ENCODE results near the gene DGKG. TPM values are rescaled to one million over a fixed set of nuclear protein-coding genes. Genes with fewer than 3 reads are reported as not detected.

The DGKG gene
- polyA plus RNA-seq, 1 donor (not counting 4 experiments of a cell fraction or from before 2014, with no cell fraction given) = 0.22 TPM

- Histone ChIP-seq H3K27ac (ENCODE audit: control insufficient read depth, insufficient read depth, low read length) (no peak overlapping the region), H3K9ac (ENCODE audit: control insufficient read depth, extremely low read depth, insufficient read depth, low read length) (no peak overlapping the region), H3K4me3 (ENCODE audit: control insufficient read depth in 2 of 3, extremely low read depth in 1 of 3, insufficient read depth in 2 of 3, low read depth in 1 of 3, low read length in 3 of 3) (no peak overlapping the region), H3K36me3 (ENCODE audit: control insufficient read depth in 2 of 2, extremely low read depth in 1 of 2, insufficient read depth in 2 of 2, low read length in 2 of 2) (no peaks in the 10 kb centered on the region), H2AFZ (ENCODE audit: control insufficient read depth, low read length) (no peak overlapping the region), H4K20me1 (ENCODE audit: control insufficient read depth, extremely low read depth, insufficient read depth, low read length) (no peaks in the 10 kb centered on the region), H3K9me1 (ENCODE audit: control insufficient read depth, extremely low read depth, insufficient read depth, low read length) (no peaks in the 10 kb centered on the region), H3K27me3 (ENCODE audit: control insufficient read depth, extremely low read depth, insufficient read depth, low read length) (no peaks in the 10 kb centered on the region), H3K79me2 (ENCODE audit: control insufficient read depth, insufficient read depth, low read length) (no peaks in the 10 kb centered on the region), H3K9me3 (ENCODE audit: control insufficient read depth, low read depth, low read length) (no peaks in the 10 kb centered on the region), H3K4me1 (ENCODE audit: control insufficient read depth, extremely low read depth, insufficient read depth, low read length) (no peaks in the 10 kb centered on the region), H3K4me2 (ENCODE audit: control insufficient read depth, extremely low read depth, insufficient read depth, low read depth, low read length) (no peak overlapping the region)
- TF ChIP-seq EZH2 (IDR thresholded peaks at IDR 0.05; ENCODE audit: low read length) (no peak), CTCF (optimal IDR thresholded peaks at IDR 0.05 in 1 of 3, IDR thresholded peaks at IDR 0.05 in 1 of 3, conservative IDR thresholded peaks at IDR 0.05 in 1 of 3; ENCODE audit: extremely low read depth in 1 of 3, insufficient read depth in 2 of 3, low read length in 3 of 3) (no peak)
- FAIRE-seq (no peak), DNase-seq (ENCODE audit: low read depth, low spot score) (no peak)
- dilution Hi-C loops (cut with MboI; ENCODE audit: extremely low pct_ligation_motif_present, low sequenced_read_pairs) = no loop called here
Measured at GRCh38 chr3:186394566-186395217, 32.7 kb upstream of the DGKG start.

DNA sequence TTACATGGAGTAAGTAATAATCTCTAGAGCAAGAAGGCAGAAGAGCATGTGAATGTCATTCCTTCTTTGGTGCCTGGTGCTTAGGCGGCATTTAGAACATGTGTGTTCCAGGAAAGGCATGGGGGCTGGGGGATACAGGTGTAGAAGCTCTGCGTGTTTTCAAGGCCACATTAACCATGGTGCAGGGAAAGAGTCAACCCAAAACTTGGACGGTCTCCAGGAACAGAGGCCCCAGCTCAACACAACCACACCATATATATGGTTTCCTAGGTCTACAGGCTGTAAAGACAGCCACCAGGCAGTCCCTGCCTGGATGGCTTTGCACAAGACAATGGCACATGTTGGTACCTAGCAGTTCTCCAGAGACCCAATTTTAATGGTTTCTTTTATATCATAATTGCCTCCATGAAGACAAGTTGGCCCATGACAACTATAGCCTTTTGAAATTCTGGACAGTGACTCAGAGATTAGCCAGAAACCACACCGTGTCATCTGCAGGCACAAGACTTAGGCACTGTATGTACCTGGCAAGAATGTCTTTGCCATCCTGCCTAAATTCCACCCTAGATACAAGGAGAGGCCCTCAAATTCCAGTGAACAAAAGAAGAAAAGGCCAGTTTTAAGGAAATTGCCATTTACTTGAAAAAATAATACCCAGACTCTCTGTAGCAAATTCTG is 25.0 kb upstream of the DGKG start:
- peaks cover 9% of the 10 kb centered on the region for H3K4me1 ChIP-seq (ENCODE audit: control insufficient read depth, extremely low read depth, insufficient read depth, low read length)
- H3K4me2 ChIP-seq (ENCODE audit: control insufficient read depth, extremely low read depth, insufficient read depth, low read depth, low read length) = no peak overlapping the region
- H3K4me3 ChIP-seq (ENCODE audit: control insufficient read depth in 2 of 3, extremely low read depth in 1 of 3, insufficient read depth in 2 of 3, low read depth in 1 of 3, low read length in 3 of 3) = no peak overlapping the region
- H3K27ac ChIP-seq (ENCODE audit: control insufficient read depth, insufficient read depth, low read length) = no peak overlapping the region
- no peaks in the 10 kb centered on the region for H3K9me1 ChIP-seq (ENCODE audit: control insufficient read depth, extremely low read depth, insufficient read depth, low read length)
- dilution Hi-C loops (cut with MboI; ENCODE audit: extremely low pct_ligation_motif_present, low sequenced_read_pairs) = no loop called here
- no peak overlapping the region for H2AFZ ChIP-seq (ENCODE audit: control insufficient read depth, low read length)
- no peaks in the 10 kb centered on the region for H3K27me3 ChIP-seq (ENCODE audit: control insufficient read depth, extremely low read depth, insufficient read depth, low read length)
- no peak for TF ChIP-seq CTCF (optimal IDR thresholded peaks at IDR 0.05 in 1 of 3, IDR thresholded peaks at IDR 0.05 in 1 of 3, conservative IDR thresholded peaks at IDR 0.05 in 1 of 3; ENCODE audit: extremely low read depth in 1 of 3, insufficient read depth in 2 of 3, low read length in 3 of 3)
- TF ChIP-seq EZH2 (IDR thresholded peaks at IDR 0.05; ENCODE audit: low read length) = no peak
- H3K79me2 ChIP-seq (ENCODE audit: control insufficient read depth, insufficient read depth, low read length) = no peaks in the 10 kb centered on the region
- FAIRE-seq = no peak
- H3K36me3 ChIP-seq (ENCODE audit: control insufficient read depth in 2 of 2, extremely low read depth in 1 of 2, insufficient read depth in 2 of 2, low read length in 2 of 2) = no peaks in the 10 kb centered on the region
- H4K20me1 ChIP-seq (ENCODE audit: control insufficient read depth, extremely low read depth, insufficient read depth, low read length) = no peaks in the 10 kb centered on the region
- H3K9me3 ChIP-seq (ENCODE audit: control insufficient read depth, low read depth, low read length) = no peaks in the 10 kb centered on the region
- DNase-seq (ENCODE audit: low read depth, low spot score) = no peak
- no peak overlapping the region for H3K9ac ChIP-seq (ENCODE audit: control insufficient read depth, extremely low read depth, insufficient read depth, low read length)

Measured in keratinocyte (primary cell).